Caco-2 (cell line): ENCODE data around the gene DHX34. TPM values are rescaled to one million over a fixed set of nuclear protein-coding genes. Genes with fewer than 3 reads are reported as not detected.

ENCODE experiments used
- BruUV-seq: library from RNA; stranded (reverse); fragments of 400-500 nt; replicated peaks from 2 replicates; lab custom pipeline; 2021; lab: Mats Ljungman, UMichigan
- CTCF ChIA-PET: fragments of 300-600 bp; sonication (Branson Sonifier 250); formaldehyde crosslinking; loops from one replicate; lab custom pipeline; 2022; ENCODE audit warnings: antibody characterized with exemption; lab: Charles Lee
- POLR2A ChIA-PET: fragments of 300-600 bp; sonication (Branson Sonifier 250); formaldehyde crosslinking; loops from one replicate; lab custom pipeline; 2022; ENCODE audit warnings: antibody characterized with exemption; lab: Charles Lee
- DNase-seq, 2 experiments: peaks; one replicate each; pipeline versions ENCODE4 v3.0.0 to v3.0.0-alpha.2; 2020 to 2022
- H3K27me3 ChIP-seq: replicated peaks from 2 replicates; pipeline ENCODE4 v1.6.0; 2011; ENCODE audit warnings: low read length; ENCODE audit not compliant: control insufficient read depth, insufficient read depth
- H3K36me3 ChIP-seq: 2 replicates; pipeline ENCODE4 v1.5.1; 2011; ENCODE audit warnings: low read length; ENCODE audit not compliant: control insufficient read depth, insufficient read depth
- H3K4me1 ChIP-seq: fragments of 250-450 bp; sonication (Bioruptor Pico); 2 replicates; pipeline ENCODE4 v1.5.1; 2020; ENCODE audit warnings: mild to moderate bottlenecking
- H3K4me3 ChIP-seq: 2 replicates; pipeline ENCODE4 v1.5.1; 2011; ENCODE audit warnings: low read depth, mild to moderate bottlenecking, control low read depth, low read length
- H3K9me3 ChIP-seq: fragments of 250-450 bp; sonication (Bioruptor Pico); 2 replicates; pipeline ENCODE4 v1.5.1; 2020; ENCODE audit warnings: mild to moderate bottlenecking, moderate library complexity
- H3K27ac Mint-ChIP-seq: one replicate; pipeline ENCODE4 v1.8.0; 2022; ENCODE audit warnings: mixed read lengths; ENCODE audit not compliant: unreplicated experiment
- H3K27me3 Mint-ChIP-seq: one replicate; pipeline ENCODE4 v1.8.0; 2022; ENCODE audit warnings: mixed read lengths; ENCODE audit not compliant: insufficient read depth, unreplicated experiment
- H3K36me3 Mint-ChIP-seq: one replicate; pipeline ENCODE4 v1.8.0; 2022; ENCODE audit warnings: mild to moderate bottlenecking, mixed read lengths; ENCODE audit not compliant: insufficient read depth, unreplicated experiment
- H3K4me1 Mint-ChIP-seq: one replicate; pipeline ENCODE4 v1.8.0; 2022; ENCODE audit warnings: low read depth, mixed read lengths; ENCODE audit not compliant: unreplicated experiment
- H3K4me3 Mint-ChIP-seq: one replicate; pipeline ENCODE4 v1.8.0; 2022; ENCODE audit warnings: mild to moderate bottlenecking, moderate library complexity, mixed read lengths; ENCODE audit not compliant: unreplicated experiment
- H3K9me3 Mint-ChIP-seq: one replicate; pipeline ENCODE4 v1.8.0; 2022; ENCODE audit warnings: mixed read lengths; ENCODE audit not compliant: unreplicated experiment
- CTCF ChIP-seq, 2 experiments: fragments of 200-600 bp in 1 of 2; IDR thresholded peaks; 1 replicate in 1 of 2; 2 replicates in 1 of 2; pipeline versions ENCODE4 v1.5.1 to v1.8.0; 2011 to 2022; ENCODE audit warnings: antibody characterized with exemption in 1 of 2, control low read depth in 1 of 2, inconsistent platforms in 1 of 2, low read depth in 1 of 2, low read length in 1 of 2, mild to moderate bottlenecking in 1 of 2, moderate library complexity in 1 of 2; ENCODE audit not compliant: insufficient read depth in 1 of 2, severe bottlenecking in 1 of 2, unreplicated experiment in 1 of 2
- intact Hi-C: fragments of 100-400 bp; cut with micrococcal nuclease; formaldehyde crosslinking; loops from one replicate; pipeline ENCODE4 v1.10.0; 2022; ENCODE audit not compliant: unreplicated experiment
- total RNA-seq: library from RNA; stranded (reverse); gene quantifications from 2 replicates; pipeline ENCODE4 v1.2.3, GENCODE V29; 2022

The DHX34 gene
- total RNA-seq, 1 experiment from 2014 or later: 28.7 TPM

- Histone ChIP-seq H3K36me3 (peaks cover 2% of the 10 kb centered on the region), H3K9me3 (no peaks in the 10 kb centered on the region), H3K4me3 (no peak overlapping the region), H3K4me1 (no peaks in the 10 kb centered on the region), H3K27me3 (no peaks in the 10 kb centered on the region)
- intact Hi-C loops: no loop called here
- peaks cover 36% of the 10 kb centered on the region for H3K36me3 Mint-ChIP-seq
- POLR2A ChIA-PET: no interaction called here
- no peak for TF ChIP-seq CTCF (IDR thresholded peaks at IDR 0.05; ENCODE audit: insufficient read depth in 1 of 2, low read depth in 1 of 2, low read length in 1 of 2, severe bottlenecking in 1 of 2, unreplicated experiment in 1 of 2)
- no peak overlapping the region for H3K4me3 Mint-ChIP-seq
- no peak overlapping the region for H3K27ac Mint-ChIP-seq
- no peaks in the 10 kb centered on the region for H3K27me3 Mint-ChIP-seq
- CTCF ChIA-PET: interaction anchor here (2.6 kb wide), 1 partner anchor 18 kb away, joined by 7 read pairs; no protein-coding TSS in a partner anchor
- no peaks in the 10 kb centered on the region for H3K9me3 Mint-ChIP-seq
- H3K4me1 Mint-ChIP-seq: no peaks in the 10 kb centered on the region
- no peak for DNase-seq
- no TSS peak for BruUV-seq
These were observed 24.4 kb downstream of the DHX34 start for GRCh38 chr19:47373246-47374240.

GRCh38 chr19:47374876-47375693 is 26.0 kb downstream of the DHX34 start:
- CTCF ChIA-PET: interaction anchor here (0.6 to 2.6 kb wide), 2 partner anchors 16 to 78 kb away, joined by 4 to 7 read pairs; no protein-coding TSS in a partner anchor
- TF ChIP-seq CTCF (IDR thresholded peaks at IDR 0.05; ENCODE audit: insufficient read depth in 1 of 2, low read depth in 1 of 2, low read length in 1 of 2, severe bottlenecking in 1 of 2, unreplicated experiment in 1 of 2): no peak
- intact Hi-C loops: no loop called here
- no TSS peak for BruUV-seq
- H3K4me3 Mint-ChIP-seq: no peak overlapping the region
- H3K36me3 Mint-ChIP-seq: peaks cover 36% of the 10 kb centered on the region
- H3K27me3 Mint-ChIP-seq: no peaks in the 10 kb centered on the region
- H3K27ac Mint-ChIP-seq: no peak overlapping the region
- Histone ChIP-seq H3K9me3 (no peaks in the 10 kb centered on the region), H3K36me3 (peaks cover 3% of the 10 kb centered on the region), H3K4me3 (no peak overlapping the region), H3K4me1 (no peaks in the 10 kb centered on the region), H3K27me3 (no peaks in the 10 kb centered on the region)
- H3K4me1 Mint-ChIP-seq: no peaks in the 10 kb centered on the region
- POLR2A ChIA-PET: no interaction called here
- H3K9me3 Mint-ChIP-seq: no peaks in the 10 kb centered on the region
- DNase-seq: no peak
